ENCODE data around the gene SHISA8. TPM values are rescaled to one million over a fixed set of nuclear protein-coding genes. Genes with fewer than 3 reads are reported as not detected.

SHISA8 gene
- total RNA-seq, 1 donor from 2014 or later, result not detected

GRCh38 chr22:41880653-41881052, 34.2 kb downstream of the SHISA8 start:
- Mint-ChIP-seq H3K4me3 (no peak overlapping the region), H3K27me3 (ENCODE audit: low read depth) (no peaks in the 10 kb centered on the region), H3K4me1 (no peaks in the 10 kb centered on the region), H3K27ac (no peak overlapping the region), H3K9me3 (no peaks in the 10 kb centered on the region), H3K36me3 (peaks cover 47% of the 10 kb centered on the region)
- TF ChIP-seq CTCF (IDR thresholded peaks at IDR 0.05; ENCODE audit: unreplicated experiment), result no peak
- DNase-seq (ENCODE audit: low spot score in 2 of 2, unreplicated experiment in 2 of 2), result no peak

GRCh38 chr22:41876675-41877074, 38.2 kb downstream of the SHISA8 start:
- no peak for DNase-seq (ENCODE audit: low spot score in 2 of 2, unreplicated experiment in 2 of 2)
- no peak for TF ChIP-seq CTCF (IDR thresholded peaks at IDR 0.05; ENCODE audit: unreplicated experiment)
- no peaks in the 10 kb centered on the region for H3K9me3 Mint-ChIP-seq
- no peak overlapping the region for H3K4me3 Mint-ChIP-seq
- H3K27ac Mint-ChIP-seq, result no peak overlapping the region
- H3K27me3 Mint-ChIP-seq (ENCODE audit: low read depth), result no peaks in the 10 kb centered on the region
- no peaks in the 10 kb centered on the region for H3K4me1 Mint-ChIP-seq
- peaks cover 41% of the 10 kb centered on the region for H3K36me3 Mint-ChIP-seq

- no peaks in the 10 kb centered on the region for H3K9me3 Mint-ChIP-seq
- H3K36me3 Mint-ChIP-seq, result peaks cover 38% of the 10 kb centered on the region
- H3K4me3 Mint-ChIP-seq, result no peak overlapping the region
- TF ChIP-seq CTCF (IDR thresholded peaks at IDR 0.05; ENCODE audit: unreplicated experiment), result no peak
- no peak for DNase-seq (ENCODE audit: low spot score in 2 of 2, unreplicated experiment in 2 of 2)
- H3K27me3 Mint-ChIP-seq (ENCODE audit: low read depth), result no peaks in the 10 kb centered on the region
- no peaks in the 10 kb centered on the region for H3K4me1 Mint-ChIP-seq
- no peak overlapping the region for H3K27ac Mint-ChIP-seq
Observed at GRCh38 chr22:41876275-41876674, 38.6 kb downstream of the SHISA8 start.

- peaks cover 39% of the 10 kb centered on the region for H3K36me3 Mint-ChIP-seq
- H3K27ac Mint-ChIP-seq, result peak overlapping the region; percentile 39
- H3K27me3 Mint-ChIP-seq (ENCODE audit: low read depth), result no peaks in the 10 kb centered on the region
Observed at GRCh38 chr22:41875531-41876270, 39.2 kb downstream of the SHISA8 start.

GRCh38 chr22:41874090-41874489, 40.8 kb downstream of the SHISA8 start:
- H3K36me3 Mint-ChIP-seq, result peaks cover 38% of the 10 kb centered on the region
- H3K27ac Mint-ChIP-seq, result no peak overlapping the region
- no peak for TF ChIP-seq CTCF (IDR thresholded peaks at IDR 0.05; ENCODE audit: unreplicated experiment)

More at GRCh38 chr22:41875531-41876270, 39.2 kb downstream of the SHISA8 start:
- no peak for DNase-seq (ENCODE audit: low spot score in 2 of 2, unreplicated experiment in 2 of 2)
- Mint-ChIP-seq H3K4me1 (no peaks in the 10 kb centered on the region), H3K9me3 (no peaks in the 10 kb centered on the region), H3K4me3 (no peak overlapping the region)
- no peak for TF ChIP-seq CTCF (IDR thresholded peaks at IDR 0.05; ENCODE audit: unreplicated experiment)

More at GRCh38 chr22:41874090-41874489, 40.8 kb downstream of the SHISA8 start:
- Mint-ChIP-seq H3K4me3 (no peak overlapping the region), H3K4me1 (no peaks in the 10 kb centered on the region), H3K27me3 (ENCODE audit: low read depth) (no peaks in the 10 kb centered on the region), H3K9me3 (no peaks in the 10 kb centered on the region)
- DNase-seq (ENCODE audit: low spot score in 2 of 2, unreplicated experiment in 2 of 2), result no peak
